ENCODE data around the gene STOX2.

GRCh38 chr4:183858011-183858615 lies 47.0 kb upstream of the STOX2 start:
- no peak for TF ChIP-seq EZH2 (IDR thresholded peaks at IDR 0.05; ENCODE audit: insufficient read depth, poor library complexity, severe bottlenecking)
- TF ChIP-seq EZH2phosphoT487 (IDR thresholded peaks at IDR 0.05; ENCODE audit: insufficient read depth, low read depth), result no peak
